Panc1 (cell line): ENCODE data around the gene RIPOR2. TPM values are rescaled to one million over a fixed set of nuclear protein-coding genes. Genes with fewer than 3 reads are reported as not detected.
"Not testable (repeated sequence)": the region's sequence is repeated elsewhere in the genome, so short reads cannot be mapped to it uniquely, and the experiment has no call there.

Source experiments
- ATAC-seq: fragments of 200-7000 bp; cut with Tn5 transposase; 2 replicates; pipeline ENCODE4 v1.9.1; 2020; ENCODE audit warnings: mild to moderate bottlenecking, moderate library complexity
- BruUV-seq: library from RNA; stranded (reverse); fragments of 400-500 nt; replicated peaks from 2 replicates; lab custom pipeline; 2021; lab: Mats Ljungman, UMichigan
- CTCF ChIA-PET: fragments of 300-600 bp; sonication (Branson Sonifier 250); formaldehyde crosslinking; loops from one replicate; lab custom pipeline; 2022; ENCODE audit warnings: antibody characterized with exemption; lab: Charles Lee
- POLR2A ChIA-PET: fragments of 300-600 bp; sonication (Branson Sonifier 250); formaldehyde crosslinking; loops from one replicate; lab custom pipeline; 2022; ENCODE audit warnings: antibody characterized with exemption; lab: Charles Lee
- DNase-seq: peaks from one replicate; pipeline ENCODE4 v3.0.0-alpha.2; 2010; ENCODE audit warnings: low read depth, low spot score
- H3K27ac ChIP-seq: 2 replicates; pipeline ENCODE4 v1.5.1; 2011; ENCODE audit warnings: mild to moderate bottlenecking, low read length, inconsistent platforms
- H3K27me3 ChIP-seq: fragments of 200-500 bp; sonication (Bioruptor generic); 2 replicates; pipeline ENCODE4 v1.6.0; 2014; ENCODE audit warnings: low read length, inconsistent platforms; ENCODE audit not compliant: control insufficient read depth, insufficient read depth
- H3K36me3 ChIP-seq: fragments of 200-500 bp; sonication (Bioruptor generic); 2 replicates; pipeline ENCODE4 v1.5.1; 2014; ENCODE audit warnings: inconsistent platforms, mild to moderate bottlenecking, low read length, moderate library complexity; ENCODE audit not compliant: control insufficient read depth, insufficient read depth
- H3K4me1 ChIP-seq: 2 replicates; pipeline ENCODE4 v1.5.1; 2011; ENCODE audit warnings: inconsistent platforms, mild to moderate bottlenecking, low read length, moderate library complexity; ENCODE audit not compliant: control insufficient read depth, insufficient read depth
- H3K4me3 ChIP-seq, 2 experiments: 2 replicates each; pipeline ENCODE4 v1.5.1; 2011 to 2012; ENCODE audit warnings: low read depth in 2 of 2, low read length in 2 of 2, mild to moderate bottlenecking in 2 of 2, inconsistent platforms in 1 of 2, moderate library complexity in 1 of 2
- H3K9me3 ChIP-seq: fragments of 200-500 bp; sonication (Bioruptor generic); 2 replicates; pipeline ENCODE4 v1.5.1; 2014; ENCODE audit warnings: low read depth, mild to moderate bottlenecking, inconsistent platforms, low read length, moderate library complexity; ENCODE audit not compliant: control insufficient read depth, insufficient read depth
- POLR2AphosphoS5 ChIP-seq: IDR thresholded peaks from 2 replicates; pipeline ENCODE4 v1.6.1; 2012; ENCODE audit warnings: mild to moderate bottlenecking, low read depth, low read length, moderate library complexity
- SIN3A ChIP-seq: IDR thresholded peaks from 2 replicates; pipeline ENCODE4 v1.6.1; 2012; ENCODE audit warnings: low read depth, mild to moderate bottlenecking, low read length, moderate library complexity, borderline replicate concordance; ENCODE audit not compliant: insufficient read depth
- TCF7L2 ChIP-seq: IDR thresholded peaks from 2 replicates; pipeline ENCODE4 v1.6.1; 2011; ENCODE audit warnings: mild to moderate bottlenecking, low read depth, low read length, inconsistent platforms
- in situ Hi-C: cut with HindIII; loops from 2 replicates; pipeline ENCODE4 v1.10.0; 2016; ENCODE audit warnings: low sequenced_read_pairs, low pct_unique_long_range_greater_than_20kb
- intact Hi-C: fragments of 100-400 bp; cut with micrococcal nuclease; formaldehyde crosslinking; loops from one replicate; pipeline ENCODE4 v1.10.0; 2022; ENCODE audit not compliant: unreplicated experiment
- total RNA-seq: library from RNA; stranded (reverse); gene quantifications from one replicate; pipeline ENCODE4 v1.2.1, GENCODE V29; 2021; ENCODE audit not compliant: unreplicated experiment
- TF ChIP-seq, protein P1 (sequence below): fragments of 450-650 bp; IDR thresholded peaks from 2 replicates; pipeline ENCODE4 v1.5.1; 2017; ENCODE audit warnings: mild to moderate bottlenecking
- TF ChIP-seq, protein P2 (sequence below), 2 experiments: IDR thresholded peaks; 2 replicates each; pipeline ENCODE4 v1.6.1; 2011 to 2012; ENCODE audit warnings: low read depth in 2 of 2, control low read depth in 1 of 2, low read length in 1 of 2, mild to moderate bottlenecking in 1 of 2, moderate library complexity in 1 of 2; ENCODE audit not compliant: insufficient read depth in 1 of 2

Gene RIPOR2
- total RNA-seq, 1 experiment from 2014 or later, result 0.54 TPM

DNA sequence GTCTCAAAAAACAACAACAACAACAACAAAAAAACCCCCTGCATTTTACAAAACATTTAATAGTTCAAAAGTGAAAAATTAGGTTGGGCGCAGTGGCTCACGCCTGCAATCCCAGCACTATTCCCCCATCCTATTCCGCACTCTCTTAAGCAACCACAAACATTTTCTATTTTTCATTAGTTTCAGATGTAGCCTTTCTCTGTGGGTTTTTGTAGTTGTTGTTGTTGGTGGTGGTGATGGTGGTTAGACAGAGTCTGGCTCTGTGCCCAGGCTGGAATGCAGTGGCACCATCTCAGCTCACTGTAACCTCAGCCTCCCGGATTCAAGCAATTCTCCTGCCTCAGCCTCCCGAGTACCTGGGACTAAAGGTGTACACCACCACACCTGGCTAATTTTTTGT lies 167.4 kb downstream of the RIPOR2 start:
- Histone ChIP-seq H3K27ac (no peak overlapping the region), H3K4me3 (no peak overlapping the region), H3K27me3 (no peaks in the 10 kb centered on the region), H3K36me3 (no peaks in the 10 kb centered on the region), H3K4me1 (no peaks in the 10 kb centered on the region), H3K9me3 (no peaks in the 10 kb centered on the region)
- DNase-seq, result no peak
- TF ChIP-seq POLR2AphosphoS5 (no peak), SIN3A (no peak), TCF7L2 (no peak)
- TF ChIP-seq, protein P1, sequence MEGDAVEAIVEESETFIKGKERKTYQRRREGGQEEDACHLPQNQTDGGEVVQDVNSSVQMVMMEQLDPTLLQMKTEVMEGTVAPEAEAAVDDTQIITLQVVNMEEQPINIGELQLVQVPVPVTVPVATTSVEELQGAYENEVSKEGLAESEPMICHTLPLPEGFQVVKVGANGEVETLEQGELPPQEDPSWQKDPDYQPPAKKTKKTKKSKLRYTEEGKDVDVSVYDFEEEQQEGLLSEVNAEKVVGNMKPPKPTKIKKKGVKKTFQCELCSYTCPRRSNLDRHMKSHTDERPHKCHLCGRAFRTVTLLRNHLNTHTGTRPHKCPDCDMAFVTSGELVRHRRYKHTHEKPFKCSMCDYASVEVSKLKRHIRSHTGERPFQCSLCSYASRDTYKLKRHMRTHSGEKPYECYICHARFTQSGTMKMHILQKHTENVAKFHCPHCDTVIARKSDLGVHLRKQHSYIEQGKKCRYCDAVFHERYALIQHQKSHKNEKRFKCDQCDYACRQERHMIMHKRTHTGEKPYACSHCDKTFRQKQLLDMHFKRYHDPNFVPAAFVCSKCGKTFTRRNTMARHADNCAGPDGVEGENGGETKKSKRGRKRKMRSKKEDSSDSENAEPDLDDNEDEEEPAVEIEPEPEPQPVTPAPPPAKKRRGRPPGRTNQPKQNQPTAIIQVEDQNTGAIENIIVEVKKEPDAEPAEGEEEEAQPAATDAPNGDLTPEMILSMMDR, result no peak
- TF ChIP-seq, protein P2, sequence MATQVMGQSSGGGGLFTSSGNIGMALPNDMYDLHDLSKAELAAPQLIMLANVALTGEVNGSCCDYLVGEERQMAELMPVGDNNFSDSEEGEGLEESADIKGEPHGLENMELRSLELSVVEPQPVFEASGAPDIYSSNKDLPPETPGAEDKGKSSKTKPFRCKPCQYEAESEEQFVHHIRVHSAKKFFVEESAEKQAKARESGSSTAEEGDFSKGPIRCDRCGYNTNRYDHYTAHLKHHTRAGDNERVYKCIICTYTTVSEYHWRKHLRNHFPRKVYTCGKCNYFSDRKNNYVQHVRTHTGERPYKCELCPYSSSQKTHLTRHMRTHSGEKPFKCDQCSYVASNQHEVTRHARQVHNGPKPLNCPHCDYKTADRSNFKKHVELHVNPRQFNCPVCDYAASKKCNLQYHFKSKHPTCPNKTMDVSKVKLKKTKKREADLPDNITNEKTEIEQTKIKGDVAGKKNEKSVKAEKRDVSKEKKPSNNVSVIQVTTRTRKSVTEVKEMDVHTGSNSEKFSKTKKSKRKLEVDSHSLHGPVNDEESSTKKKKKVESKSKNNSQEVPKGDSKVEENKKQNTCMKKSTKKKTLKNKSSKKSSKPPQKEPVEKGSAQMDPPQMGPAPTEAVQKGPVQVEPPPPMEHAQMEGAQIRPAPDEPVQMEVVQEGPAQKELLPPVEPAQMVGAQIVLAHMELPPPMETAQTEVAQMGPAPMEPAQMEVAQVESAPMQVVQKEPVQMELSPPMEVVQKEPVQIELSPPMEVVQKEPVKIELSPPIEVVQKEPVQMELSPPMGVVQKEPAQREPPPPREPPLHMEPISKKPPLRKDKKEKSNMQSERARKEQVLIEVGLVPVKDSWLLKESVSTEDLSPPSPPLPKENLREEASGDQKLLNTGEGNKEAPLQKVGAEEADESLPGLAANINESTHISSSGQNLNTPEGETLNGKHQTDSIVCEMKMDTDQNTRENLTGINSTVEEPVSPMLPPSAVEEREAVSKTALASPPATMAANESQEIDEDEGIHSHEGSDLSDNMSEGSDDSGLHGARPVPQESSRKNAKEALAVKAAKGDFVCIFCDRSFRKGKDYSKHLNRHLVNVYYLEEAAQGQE (IDR thresholded peaks at IDR 0.05; ENCODE audit: insufficient read depth in 1 of 2, low read depth in 2 of 2, low read length in 1 of 2), result no peak
- ChIA-PET POLR2A (no interaction called here), CTCF (no interaction called here)
- BruUV-seq, result no TSS peak
- no peak for ATAC-seq
- intact Hi-C loops (loop anchor here (5.0 to 10.0 kb wide), 2 partner anchors 186 to 244 kb away; no protein-coding TSS in a partner anchor), in situ Hi-C loops (no loop called here)

DNA sequence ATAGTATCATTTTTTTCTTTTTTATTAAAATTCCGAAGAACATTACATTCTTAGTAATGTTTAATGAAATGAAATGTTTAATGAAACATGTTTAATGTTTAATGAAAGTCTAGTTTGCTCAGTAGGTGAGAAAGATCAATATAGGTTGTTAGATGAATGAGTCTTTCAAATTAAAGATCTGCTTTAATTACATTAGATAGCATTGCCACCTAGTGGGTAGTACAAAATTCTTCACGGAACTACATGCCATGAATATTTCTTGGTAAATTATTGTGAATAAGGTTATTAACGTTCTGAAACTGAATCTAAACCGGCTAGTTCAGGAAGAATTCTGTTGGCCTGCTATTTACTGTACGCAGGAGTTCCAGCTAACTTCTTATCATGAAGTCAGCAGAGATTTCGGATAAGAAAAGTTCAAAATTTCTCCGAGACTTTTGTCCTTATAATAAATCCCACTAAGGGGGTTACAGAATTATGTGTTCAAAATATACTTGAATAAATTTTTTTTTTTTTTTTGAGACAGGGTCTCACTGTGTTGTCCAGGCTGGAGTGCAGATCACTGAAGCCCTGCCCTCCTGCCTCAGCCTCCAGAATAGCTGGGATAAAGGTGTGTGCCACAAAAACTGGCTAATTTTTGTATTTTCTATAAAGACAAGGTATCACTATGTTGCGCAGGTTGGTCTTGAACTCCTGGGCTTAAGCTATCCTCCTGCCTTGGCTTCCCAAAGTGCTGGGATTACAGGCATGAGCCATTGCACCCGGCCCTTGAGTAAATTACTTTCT lies 168.9 kb downstream of the RIPOR2 start:
- TF ChIP-seq TCF7L2, result no peak
- TF ChIP-seq, protein P1, result no peak; the same call in 1 of the 2 replicates
- TF ChIP-seq, protein P2 (IDR thresholded peaks at IDR 0.05; ENCODE audit: insufficient read depth in 1 of 2, low read depth in 2 of 2, low read length in 1 of 2), result no peak
- TF ChIP-seq SIN3A, result no peak
- TF ChIP-seq POLR2AphosphoS5, result no peak
- CTCF ChIA-PET, result interaction anchor here (0.7 kb wide), 1 partner anchor 1880 kb away, joined by 4 read pairs; no protein-coding TSS in a partner anchor
- in situ Hi-C loops (no loop called here), intact Hi-C loops (loop anchor here (5.0 to 10.0 kb wide), 2 partner anchors 185 to 242 kb away; no protein-coding TSS in a partner anchor)
- no peak overlapping the region for H3K27ac ChIP-seq
- BruUV-seq, result no TSS peak
- no peaks in the 10 kb centered on the region for H3K36me3 ChIP-seq
- H3K4me1 ChIP-seq, result no peaks in the 10 kb centered on the region
- H3K4me3 ChIP-seq, result no peak overlapping the region
- peak; percentile 74; the same call in 1 of the 2 replicates for ATAC-seq
- H3K9me3 ChIP-seq, result no peaks in the 10 kb centered on the region
- no peaks in the 10 kb centered on the region for H3K27me3 ChIP-seq
- DNase-seq, result no peak
- POLR2A ChIA-PET, result interaction anchor here (0.7 kb wide), 1 partner anchor 127 kb away, joined by 4 read pairs; no protein-coding TSS in a partner anchor

DNA sequence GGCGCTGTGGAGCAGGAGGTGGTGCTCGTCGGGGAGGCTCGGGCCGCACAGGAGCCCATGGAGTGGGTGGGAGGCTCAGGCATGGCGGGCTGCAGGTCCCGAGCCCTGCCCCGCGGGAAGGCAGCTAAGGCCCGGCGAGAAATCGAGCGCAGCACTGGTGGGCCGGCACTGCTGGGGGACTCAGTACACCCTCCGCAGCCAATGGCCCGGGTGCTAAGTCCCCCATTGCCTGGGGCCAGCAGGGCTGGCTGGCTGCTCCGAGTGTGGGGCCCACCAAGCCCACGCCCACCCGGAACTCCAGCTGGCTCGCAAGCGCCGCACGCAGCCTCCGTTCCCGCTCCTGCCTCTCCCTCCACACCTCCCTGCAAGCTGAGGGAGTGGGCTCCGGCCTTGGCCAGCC lies 169.8 kb downstream of the RIPOR2 start:
- H3K36me3 ChIP-seq, H3K4me3 ChIP-seq, H3K4me1 ChIP-seq, H3K9me3 ChIP-seq, H3K27me3 ChIP-seq, ATAC-seq, DNase-seq, in situ Hi-C loops, H3K27ac ChIP-seq, POLR2A ChIA-PET, BruUV-seq, CTCF ChIA-PET: not testable (repeated sequence)
- intact Hi-C loops, result loop anchor here (5.0 to 10.0 kb wide), 2 partner anchors 184 to 241 kb away; no protein-coding TSS in a partner anchor
